ENCODE results near the gene FDXACB1. TPM values are rescaled to one million over a fixed set of nuclear protein-coding genes. Genes with fewer than 3 reads are reported as not detected.
A peak's percentile ranks its signal among the peaks of the same experiment; 100 is the strongest.

FDXACB1 gene
- total RNA-seq, 1 donor from 2014 or later, result 1.8 TPM

DNA sequence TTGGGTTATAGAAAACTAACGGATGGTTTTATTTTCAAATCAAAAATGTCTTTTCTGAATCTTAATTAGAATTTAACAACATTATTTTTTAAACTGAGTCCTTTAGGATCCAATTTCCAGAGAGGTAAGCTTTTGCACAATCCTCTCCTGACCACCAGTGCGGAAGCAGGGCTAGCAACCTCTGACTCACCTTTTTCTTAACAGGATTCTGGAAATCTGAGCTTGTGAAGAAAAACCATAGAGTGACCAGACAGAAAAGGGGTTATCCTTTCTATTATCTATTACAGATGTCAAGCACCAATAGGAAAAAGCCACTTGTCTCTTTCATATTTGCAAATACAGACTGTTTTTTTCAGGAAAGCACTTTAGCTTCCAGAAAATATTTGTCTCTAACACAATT is 32.9 kb downstream of the FDXACB1 start:
- DNase-seq (ENCODE audit: low spot score), result no peak

DNA sequence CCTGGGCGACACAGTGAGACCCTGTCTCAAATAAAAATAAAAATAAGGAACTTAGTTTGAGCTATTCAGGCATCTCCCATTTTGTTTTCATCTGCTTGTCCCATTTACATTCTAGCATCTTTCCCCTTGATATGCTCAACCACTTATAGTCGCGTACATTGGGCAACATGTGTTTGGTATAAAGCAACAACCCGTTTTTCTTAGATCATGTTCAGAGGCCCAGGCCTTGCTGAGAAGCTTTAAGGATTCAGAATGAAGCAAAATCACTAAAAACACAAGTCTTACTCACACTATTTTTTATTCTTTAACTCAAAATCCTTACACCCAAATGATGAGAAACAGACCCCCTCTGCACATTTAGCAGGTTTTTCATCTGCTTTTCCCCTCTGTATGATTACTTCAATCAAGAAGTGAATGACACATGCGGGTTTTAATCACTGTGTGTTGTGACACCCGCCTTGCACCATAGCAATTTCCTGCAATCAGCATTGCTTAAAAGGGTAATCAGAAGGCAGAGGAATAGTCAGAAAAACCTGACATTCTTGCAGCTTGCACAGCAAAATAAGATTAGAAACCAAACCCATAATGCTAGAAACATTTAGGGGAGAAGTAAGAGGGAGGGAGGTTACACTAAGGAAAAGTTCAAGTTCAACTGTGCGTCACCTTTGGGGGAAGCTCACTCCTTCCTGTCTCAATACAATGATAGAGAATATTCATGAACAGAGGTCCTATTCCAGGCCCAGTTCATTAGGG is 33.5 kb downstream of the FDXACB1 start:
- DNase-seq (ENCODE audit: low spot score), result no peak

DNA sequence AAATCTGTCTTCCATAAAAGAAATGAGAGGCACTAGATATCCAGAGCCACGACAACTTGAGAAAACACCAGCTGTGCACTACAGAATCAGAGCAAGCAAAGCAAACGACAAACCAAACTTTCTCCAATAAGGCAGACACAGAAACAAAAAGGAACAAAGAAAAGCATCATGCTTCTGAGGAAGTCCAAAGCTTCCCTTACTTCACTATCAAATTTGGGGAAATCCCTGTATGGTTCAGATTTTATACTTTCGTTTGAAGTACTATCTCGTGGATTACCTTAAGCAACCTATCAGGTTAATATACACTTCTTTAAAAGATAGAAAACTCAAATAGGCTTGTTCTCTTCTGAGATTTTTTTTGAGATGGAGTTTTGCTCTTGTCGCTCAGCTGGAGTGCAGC is 35.3 kb downstream of the FDXACB1 start:
- DNase-seq (ENCODE audit: low spot score), result no peak

DNA sequence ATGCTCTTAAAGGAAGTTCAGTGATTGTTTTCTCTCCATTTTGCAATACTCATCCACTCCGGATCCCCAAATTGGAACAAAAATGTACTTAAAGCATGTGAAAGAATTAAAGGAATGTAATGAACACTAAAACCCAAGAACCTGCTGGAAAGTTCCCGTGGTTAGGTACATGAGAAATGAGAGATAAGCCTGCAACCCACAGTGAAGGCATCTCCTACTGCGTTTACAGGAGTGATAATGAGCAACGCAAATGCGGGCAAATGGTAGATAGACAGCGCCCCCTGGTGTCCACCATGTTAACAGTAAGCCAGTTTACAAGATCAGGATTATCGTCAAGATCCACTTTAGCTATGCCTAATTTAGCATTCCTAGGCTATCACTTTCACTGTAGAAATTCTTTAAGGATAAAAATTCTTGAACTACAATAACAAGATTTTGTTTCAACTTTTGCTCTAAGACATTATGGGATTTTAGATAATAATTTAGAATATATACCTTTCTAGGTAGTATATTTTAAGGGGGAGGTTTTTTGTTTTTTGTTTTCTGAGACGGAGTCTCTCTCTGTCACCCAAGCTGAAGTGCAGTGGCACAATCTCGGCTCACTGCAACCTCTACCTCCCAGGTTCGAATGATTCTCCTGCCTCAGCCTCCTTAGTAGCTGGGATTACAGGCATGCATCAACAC is 37.5 kb downstream of the FDXACB1 start:
- peak; percentile 93 for DNase-seq (ENCODE audit: low spot score)

DNA sequence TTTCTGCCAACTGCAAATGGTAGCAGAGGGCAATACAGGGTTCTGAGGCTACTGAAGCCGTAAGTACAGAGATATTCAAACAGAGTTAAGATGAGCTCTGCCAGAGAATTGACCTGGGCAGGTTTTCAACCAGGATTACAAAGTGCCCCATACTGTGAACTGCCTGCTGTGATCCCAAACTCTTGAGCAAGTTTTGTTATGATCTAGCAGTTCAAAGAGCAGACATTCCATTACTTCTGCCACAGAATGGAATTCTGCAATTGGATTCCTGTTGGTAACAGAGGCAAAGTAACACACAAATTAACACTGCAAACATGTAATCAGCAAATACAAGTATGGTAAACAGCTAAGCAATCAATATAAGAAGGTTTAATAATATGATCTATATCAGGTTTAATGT is 38.8 kb downstream of the FDXACB1 start:
- no peak for DNase-seq (ENCODE audit: low spot score)

DNA sequence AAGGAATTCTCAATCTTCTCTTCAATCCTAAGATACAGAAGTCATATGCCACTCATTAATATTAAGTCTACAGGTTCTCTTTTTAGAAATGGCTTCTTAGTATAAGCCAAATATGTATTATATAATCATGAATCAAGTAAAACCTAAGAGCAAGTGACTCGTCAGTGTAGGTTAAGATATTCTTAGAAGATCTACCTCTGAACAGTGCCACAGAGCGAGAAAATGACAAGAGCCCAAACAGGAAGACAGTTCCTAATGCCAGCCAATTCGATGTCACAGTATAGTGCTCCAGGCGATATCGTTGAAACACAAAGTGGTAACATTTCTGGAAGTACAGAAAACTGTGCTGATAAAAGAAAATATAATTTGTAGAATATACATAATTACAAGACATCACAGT is 40.9 kb downstream of the FDXACB1 start:
- DNase-seq (ENCODE audit: low spot score), result no peak

DNA sequence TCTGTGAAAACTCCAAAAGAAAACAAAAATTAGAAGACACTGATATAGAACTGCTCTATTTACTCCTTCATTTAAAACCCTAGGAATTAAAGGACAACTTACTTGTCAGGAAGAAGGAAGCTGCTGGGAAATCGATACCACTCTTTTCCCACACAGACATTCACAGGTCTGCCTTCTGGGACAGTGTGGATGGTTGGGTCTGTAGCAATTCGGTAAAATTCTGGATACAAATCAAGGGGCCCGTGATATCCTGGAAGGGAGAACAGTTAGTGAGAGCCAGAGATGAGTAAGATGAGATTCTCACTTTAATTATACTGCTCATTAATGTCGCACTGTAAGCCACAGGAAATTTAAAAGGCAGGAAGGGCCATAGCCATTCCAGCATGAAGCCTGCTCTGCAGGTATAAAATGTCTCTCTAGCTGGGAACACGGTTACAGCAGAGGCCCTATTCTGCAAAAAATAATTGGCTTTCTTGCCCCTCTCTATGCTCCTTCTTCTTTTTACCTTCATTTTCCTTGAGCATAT is 41.5 kb downstream of the FDXACB1 start:
- no peak for DNase-seq (ENCODE audit: low spot score)

DNA sequence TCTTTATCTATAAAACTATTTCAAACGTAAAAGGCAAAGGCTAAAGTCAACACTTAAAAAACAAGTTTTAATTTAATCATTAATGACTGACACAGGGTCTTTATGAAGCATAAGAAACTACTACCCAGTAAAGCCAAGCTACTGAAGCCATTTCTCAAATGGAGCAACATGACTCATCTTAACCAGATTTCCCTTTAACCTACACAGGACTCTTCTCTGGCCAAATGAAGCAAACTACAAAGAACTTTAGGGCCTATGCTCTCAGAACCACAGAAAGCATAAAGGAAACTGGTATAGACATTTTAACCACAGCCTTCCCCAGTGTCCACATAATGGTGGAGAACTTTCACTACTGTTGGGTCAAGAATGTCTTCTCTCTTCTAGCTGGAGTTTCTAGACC is 42.2 kb downstream of the FDXACB1 start:
- DNase-seq (ENCODE audit: low spot score), result no peak

DNA sequence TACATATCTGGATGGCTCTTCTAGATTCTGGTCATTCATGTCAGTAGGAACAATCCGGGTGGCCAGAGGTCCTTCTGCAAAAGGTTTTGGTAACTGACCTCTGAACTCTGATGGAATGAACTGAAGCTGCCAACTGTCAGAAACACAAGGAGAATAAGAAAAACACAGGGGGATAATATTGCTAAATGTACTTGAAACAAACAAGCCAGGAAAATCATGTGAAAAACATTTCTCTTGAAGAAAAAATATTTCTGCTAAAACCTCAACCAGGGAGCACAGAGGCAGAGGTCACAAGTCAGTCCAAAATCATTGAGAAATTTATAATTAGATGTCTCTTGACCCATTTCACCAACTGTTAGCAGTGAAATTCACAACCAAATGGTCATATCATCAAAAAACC is 42.8 kb downstream of the FDXACB1 start:
- no peak for DNase-seq (ENCODE audit: low spot score)

DNA sequence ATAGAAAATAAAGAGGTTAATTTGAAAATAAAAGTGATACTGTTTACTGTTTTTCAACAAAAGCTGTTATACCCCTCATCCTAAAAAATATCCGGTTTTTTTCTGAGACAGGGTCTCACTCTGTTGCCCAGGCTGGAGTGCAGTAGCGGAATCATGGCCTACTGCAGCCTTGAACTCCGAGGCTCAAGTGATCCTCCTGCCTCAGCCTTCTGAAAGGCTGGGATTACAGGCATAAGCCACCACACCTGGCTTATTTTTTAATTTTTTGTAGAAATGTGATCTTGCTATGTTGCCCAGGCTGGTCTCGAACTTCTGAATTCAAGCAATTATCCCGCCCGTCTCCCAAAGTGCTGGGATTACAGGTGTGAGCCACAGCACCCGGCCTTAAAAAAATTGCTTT is 43.3 kb downstream of the FDXACB1 start:
- no peak for DNase-seq (ENCODE audit: low spot score)

DNA sequence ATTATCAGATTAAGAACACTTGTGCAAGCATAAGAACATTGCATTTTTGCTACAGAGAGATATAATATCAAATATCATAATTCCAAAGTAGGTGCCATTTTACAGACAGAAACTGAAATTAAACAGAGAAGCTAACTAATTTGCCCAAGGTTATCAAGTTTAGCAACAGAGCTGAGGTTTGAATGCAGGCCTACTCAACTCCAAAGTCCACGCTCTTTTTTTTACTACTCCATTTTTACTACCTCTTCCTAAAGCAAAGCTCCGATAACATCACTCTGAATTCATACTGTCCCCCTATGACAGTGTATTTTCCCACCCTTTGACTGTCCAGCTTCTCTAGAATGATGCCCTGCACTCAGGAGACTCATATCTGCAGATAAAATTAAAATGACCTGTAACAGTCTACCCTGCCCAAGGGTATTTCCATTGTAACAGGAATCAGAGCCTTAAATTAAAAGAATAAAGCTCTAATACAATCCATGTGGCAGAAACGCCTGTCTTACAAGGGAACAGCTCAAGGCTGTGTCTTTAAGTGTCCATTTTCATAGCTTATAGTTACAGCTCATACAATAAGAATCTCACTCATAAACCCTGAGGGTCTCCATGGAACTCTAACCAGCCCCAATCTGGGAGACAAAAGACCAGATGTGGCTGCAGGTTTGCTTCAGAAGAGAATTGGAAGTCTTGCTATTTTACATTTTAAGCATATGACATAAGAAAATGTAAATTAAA is 44.4 kb downstream of the FDXACB1 start:
- DNase-seq (ENCODE audit: low spot score), result no peak

DNA sequence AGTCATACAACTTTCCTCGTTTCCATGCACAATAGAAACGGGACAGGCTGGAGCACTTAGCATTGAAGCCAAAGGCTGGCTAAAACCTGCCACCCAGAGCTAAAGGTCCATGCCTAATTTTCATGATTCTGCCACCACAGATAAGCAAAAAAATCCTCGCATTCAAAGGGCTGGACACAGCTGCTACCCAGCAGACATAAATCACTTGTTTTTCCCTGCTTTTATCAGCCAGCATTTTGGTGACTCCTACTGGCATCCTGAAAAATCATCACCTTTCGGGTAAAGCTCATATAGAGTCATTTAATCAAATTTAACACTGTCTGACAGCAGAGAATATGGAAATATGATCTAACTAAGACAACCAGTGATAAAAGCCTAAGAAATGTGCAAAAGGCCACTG is 45.4 kb downstream of the FDXACB1 start:
- no peak for DNase-seq (ENCODE audit: low spot score)

DNA sequence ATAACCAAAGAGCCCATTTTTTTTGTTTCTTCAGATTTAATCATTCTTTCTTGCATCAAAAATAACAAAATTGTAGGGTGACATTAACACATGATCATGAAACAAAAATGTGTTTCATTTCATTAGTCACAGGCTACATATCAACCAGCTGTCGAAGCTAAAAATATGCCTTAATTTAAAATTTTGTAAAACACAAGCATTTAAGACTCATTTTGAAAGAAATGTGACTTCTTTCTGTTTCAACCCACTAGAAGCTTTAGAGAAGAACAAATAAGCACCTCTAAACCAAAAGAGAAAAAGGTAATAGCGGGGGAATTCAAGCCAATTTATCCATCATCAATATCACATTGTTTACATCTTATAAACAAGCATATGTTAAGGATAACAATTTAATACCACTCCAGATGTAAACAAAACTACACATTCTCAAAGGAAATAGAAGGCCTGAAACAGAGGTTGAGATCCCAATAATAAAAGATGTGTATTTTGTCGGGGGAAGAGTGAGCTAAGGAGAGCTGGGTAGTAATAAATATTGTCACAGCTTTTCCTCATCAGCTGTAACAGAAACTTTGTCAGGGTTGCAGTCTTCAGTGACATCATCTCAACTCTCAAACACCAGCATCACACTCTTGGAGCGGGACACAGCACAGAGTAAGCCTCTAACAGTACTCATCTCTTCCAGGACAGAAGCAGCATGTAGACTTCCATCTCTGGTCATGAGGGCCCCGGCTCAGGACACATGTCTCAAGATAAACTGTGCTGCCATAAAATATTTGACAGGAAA is 49.6 kb downstream of the FDXACB1 start:
- no peak for DNase-seq (ENCODE audit: low spot score)

DNA sequence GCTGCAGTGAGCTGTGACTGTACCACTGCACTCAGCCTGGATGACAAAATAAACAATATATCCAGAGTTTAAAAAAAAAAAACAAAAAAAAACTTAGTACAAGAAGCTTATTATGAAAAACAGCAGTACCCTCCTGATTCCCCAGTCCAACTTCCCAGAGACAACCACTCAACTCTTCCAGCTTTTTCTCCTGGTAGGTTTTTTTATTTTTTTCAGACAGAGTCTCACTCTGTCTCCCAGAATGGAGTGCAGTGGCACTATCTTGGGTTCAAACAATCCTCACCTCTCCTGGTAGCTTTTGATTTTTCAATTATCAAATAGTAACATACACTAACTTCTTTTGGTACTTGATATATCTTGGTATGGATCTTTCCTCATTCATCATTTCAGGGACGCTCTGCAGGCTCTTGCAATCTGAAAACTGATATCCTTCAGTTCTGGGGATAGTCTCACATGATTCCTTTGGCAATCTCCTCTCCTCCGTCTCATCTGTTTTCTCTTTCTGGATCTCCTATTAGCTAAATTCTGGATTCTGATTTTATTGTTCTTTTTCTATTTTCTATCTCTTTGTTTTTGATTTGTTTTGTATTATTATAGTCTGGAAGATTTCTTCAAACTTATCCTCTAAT is 52.5 kb downstream of the FDXACB1 start:
- no peak for DNase-seq (ENCODE audit: low spot score)

Other genes with a start within 250 kb of the FDXACB1 start
- gene PPP2R1B, start 112.8 kb downstream of the FDXACB1 start, total RNA-seq, result 42.4 TPM
- gene ALG9, start 7.6 kb downstream of the FDXACB1 start, total RNA-seq, result 42.4 TPM
- 21.8 TPM for gene CFAP68, start 376 bp upstream of the FDXACB1 start, total RNA-seq
- gene CRYAB, start 32.6 kb upstream of the FDXACB1 start, total RNA-seq, result 277 TPM
- gene HSPB2, start 33.6 kb upstream of the FDXACB1 start, total RNA-seq, result 3.9 TPM
- gene C11orf52, start 39.7 kb upstream of the FDXACB1 start, total RNA-seq, result 34.4 TPM
- 25.1 TPM for gene DIXDC1, start 58.2 kb upstream of the FDXACB1 start, total RNA-seq
- gene DLAT, start 146.2 kb upstream of the FDXACB1 start, total RNA-seq, result 25.0 TPM
- gene PIH1D2, start 194.9 kb upstream of the FDXACB1 start, total RNA-seq, result 4.3 TPM
- 19.4 TPM for gene NKAPD1, start 195.1 kb upstream of the FDXACB1 start, total RNA-seq
- 47.9 TPM for gene TIMM8B, start 207.6 kb upstream of the FDXACB1 start, total RNA-seq
- 147 TPM for gene SDHD, start 207.7 kb upstream of the FDXACB1 start, total RNA-seq

All from mucosa of gallbladder (tissue), 1 donor.